Islet of Langerhans (tissue), 1 donor: ENCODE measurements around the gene GGT6.

Source experiments
- FAIRE-seq: peaks from one replicate; lab custom pipeline; 2011; peaks lifted over from hg19 to GRCh38; lab: Jason Lieb, UNC

The GGT6 gene

DNA sequence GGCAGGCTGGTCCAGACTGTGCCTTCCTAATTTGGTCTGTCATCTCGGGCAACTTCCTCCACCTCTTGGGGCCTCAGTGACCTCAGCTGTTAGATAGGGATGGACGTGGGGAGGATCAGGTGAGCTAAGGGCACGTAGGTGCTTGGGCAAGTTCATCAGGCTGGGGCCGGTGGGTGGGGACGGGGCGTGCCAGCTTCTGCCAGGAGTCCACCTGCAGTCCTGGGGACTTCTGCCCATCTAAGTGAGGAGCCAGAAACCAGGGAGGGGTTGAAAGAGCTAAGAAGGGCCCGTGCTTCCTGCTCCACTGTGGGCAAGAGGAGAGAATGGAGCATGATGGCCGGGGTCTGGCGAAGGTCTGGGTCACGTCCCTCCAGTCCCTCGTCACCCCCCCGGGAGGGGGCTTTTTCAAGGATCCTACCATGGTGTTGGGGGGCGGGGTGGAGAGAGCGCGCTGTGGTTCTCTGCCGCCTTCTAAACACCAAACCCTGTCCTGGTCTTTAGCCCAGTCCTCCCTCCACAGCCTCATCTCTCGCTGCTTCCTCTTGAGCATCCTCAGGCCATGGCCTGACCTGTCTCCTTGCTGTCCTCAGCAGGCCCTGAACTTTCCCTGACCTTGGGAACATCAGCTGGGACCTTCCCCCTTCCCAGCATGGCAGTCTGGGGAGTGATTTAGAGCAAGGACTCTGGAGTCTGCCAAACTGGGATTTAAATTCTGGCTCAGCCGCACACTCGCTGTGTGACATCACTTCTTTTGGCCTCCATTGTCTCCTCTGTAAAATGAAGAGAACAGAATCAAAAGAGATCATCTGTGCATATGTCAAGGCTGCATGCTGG lies 40.1 kb downstream of the GGT6 start:
- no peak for FAIRE-seq

DNA sequence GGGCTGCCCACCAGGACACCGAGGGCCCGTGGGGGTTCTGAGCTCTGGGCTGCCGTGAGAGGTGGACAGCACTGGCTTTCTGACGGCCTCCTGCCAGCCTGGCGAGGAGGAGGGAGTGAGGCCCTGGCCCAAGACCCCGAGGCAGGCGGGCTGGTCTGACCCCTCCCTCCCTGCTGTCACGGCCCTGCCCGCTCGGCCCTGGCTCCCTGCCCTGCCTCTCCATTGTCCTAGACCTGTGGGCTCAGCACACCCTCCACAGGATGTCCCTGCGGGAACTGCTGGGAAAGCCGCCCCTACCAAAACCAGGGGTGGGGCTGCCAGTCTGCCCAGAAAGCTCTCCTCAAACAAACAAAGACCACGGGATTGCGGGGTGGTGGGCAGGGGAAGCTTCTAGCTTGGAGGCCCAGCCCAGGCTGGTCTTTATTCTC lies 41.0 kb downstream of the GGT6 start:
- FAIRE-seq, result no peak

DNA sequence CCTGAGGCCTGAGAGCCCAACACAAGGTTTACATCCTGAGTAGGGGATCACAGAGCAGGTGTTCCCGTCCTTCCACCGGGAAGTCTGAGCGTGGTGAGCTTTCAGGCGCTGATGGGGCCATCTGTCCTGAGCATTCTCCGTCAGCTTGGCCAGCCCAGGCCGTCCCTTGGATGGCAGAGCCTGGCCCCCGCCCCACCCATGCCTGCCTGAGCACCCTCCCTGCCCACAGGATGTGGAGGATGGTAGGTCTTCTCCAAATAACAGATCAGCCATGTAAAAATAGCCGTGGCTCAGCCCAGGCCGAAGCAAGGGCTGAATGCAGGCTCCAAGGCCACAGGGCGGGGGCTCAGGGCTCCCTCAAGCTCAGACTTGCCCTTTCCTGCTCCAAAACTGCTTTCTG lies 41.5 kb downstream of the GGT6 start:
- FAIRE-seq, result no peak

DNA sequence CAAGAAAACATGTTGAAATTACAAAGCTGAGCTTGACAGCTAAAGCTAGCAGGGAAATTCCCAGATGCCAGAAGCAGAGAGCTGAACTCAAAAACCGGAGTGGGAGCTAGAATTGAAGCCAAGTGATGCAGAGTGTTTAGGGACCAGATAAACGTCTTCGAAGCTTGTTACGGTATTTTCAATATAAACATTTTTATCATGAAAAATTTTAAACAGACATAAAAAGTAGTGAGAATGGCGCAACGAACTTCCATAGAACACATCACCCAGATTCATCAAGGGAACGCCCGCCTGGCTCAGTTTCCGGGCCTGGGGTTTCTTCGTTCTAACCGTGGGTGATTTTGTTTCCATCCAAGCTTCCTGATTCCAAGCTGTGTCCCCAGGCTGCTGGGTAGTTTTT lies 43.6 kb downstream of the GGT6 start:
- no peak for FAIRE-seq

DNA sequence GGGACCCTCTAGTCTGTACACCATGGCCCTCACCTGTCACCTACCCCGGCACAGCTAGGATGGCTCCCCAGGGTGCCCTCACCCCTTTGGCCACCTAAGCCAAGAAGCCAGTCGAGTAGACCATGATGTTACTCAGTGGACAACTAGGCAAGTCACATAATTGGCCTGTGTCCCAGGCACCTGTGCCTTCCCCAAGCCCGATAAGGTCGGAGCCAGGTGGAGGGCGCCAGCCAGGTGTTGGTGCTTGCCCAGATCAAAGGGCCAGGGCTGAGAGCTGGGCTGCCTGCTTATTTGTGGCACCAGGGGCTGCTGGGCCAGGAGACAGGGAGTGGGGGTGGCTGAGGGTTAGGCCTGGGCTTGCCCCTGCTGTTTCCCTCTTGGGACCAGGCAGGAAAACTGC lies 44.9 kb downstream of the GGT6 start:
- FAIRE-seq, result no peak

DNA sequence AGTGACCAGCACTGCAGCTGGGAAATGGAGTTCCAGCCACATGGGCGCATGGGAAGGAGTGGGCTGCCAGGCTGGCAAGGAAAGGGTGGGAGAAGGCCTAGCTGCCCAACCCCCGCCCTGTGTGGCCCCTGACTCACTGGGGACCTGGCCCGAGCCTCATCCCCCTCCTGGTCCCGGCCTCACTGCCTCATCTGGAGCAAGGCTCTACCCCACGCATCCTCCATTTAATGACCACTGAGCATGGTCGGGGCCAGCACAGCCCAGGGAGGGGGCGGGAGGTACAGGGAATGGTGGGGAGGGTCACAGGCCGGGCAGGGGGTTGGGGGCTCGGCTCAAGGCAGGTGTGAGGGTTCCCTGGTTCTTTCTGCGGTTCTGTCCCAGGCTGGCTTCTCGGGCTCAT lies 45.6 kb downstream of the GGT6 start:
- no peak for FAIRE-seq

DNA sequence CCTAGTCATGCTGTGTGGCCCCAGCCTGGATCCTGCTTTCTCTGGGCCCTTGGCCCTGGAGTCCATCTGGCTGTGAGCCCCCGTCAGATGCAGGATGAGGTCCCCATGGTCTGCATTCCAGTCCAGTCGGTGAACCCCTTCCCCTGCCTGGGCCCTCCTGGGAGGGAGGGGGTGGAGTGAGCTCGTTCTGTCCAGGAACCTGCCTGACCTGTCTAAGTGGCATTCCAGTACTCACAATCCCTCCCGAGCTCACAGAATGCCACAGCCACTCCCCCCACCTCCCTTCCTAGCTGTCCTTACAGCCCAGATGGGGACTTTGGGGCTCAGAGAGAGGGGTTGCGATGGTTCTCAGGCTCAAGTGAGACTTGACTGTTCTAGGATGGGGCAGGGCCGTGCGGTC lies 46.2 kb downstream of the GGT6 start:
- FAIRE-seq, result no peak

DNA sequence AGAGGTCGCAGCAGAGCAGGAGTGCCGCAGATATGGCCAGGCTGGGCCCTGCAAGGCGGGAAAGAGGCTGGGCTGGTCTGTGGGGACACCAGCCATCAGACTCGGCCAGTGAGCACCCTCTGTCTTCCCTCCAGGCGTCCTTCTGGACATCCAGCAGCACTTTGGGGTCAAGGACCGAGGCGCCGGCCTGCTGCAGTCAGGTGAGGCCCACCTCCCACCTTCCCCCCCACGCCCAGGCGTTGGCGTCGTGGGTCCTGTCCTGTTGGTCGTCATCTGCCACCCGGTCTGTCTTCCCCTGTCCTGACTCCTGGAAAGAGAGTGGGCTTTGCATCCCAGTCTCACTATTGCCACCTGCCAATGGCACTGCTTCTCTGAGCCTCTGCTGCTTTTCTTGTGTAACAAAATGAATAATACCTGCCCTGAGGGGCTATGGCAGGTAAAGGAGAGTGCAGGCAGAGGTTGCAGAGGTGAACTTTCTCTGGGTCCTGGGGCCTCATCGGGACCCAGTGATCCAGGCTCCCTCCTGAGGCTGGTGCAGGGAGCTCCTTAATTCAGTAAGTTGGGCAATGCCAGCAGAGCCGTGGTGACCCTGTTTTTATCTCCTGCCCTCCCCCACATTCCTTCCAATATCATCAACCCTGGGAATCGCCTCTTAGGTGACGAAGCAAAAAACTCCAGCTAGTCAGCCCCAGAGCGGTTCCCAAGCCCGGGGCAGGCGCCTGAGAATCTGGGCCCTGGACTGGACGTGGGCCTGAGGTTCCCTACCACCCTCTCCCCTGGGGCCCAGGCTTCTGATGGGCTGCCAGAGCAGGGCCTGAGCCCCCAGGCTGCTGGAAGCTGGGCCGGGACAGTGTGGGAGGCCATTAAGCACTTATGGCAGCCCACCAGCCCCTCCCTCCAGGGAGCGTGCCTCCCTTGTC lies 47.0 kb downstream of the GGT6 start:
- FAIRE-seq, result no peak

DNA sequence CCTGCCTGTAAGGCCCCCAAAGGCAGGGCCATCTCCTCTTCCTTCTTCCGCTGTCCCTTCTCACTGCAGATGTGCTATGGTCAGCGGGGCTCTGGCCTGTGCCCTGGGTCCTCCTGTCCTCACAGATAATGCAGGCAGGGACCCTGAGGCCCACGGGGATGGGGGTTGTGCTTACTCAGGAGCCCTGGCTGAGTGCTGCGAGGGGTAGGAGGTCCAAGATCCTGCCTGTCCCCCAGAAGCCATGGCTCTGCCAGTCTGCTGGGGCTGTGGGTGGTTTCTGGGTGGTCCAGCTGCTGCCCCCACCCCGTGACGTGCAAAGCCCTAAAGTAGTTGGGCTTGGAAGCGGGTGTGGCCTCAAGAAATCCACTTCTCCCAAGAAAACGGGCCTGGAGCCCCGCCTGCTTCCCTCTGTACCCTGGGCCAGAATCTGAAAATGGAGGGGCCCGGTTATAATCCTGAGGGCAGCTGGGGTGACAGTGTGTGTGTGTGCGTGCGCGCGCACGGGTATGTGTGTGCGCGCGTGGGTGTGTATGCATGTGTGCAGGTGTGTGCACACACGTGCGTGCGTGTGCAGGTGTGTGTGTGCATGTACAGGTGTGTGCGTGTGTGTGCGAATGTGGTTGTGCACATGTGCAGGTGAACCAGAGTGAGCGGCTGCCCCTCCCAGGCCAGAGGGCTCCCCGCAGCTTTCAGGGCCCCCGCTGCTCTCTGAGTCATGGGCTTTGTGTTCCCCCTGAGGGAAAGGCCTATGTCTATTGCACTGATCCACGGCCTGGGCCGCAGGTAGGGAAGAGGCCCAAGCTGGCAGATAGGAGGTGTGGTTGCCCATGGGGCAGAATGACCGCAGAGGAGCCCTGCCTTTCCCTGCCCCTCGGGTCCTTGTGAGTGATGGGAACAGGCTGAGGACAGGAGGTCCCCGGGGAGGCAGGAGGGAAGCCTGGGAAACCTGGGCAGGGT lies 47.9 kb downstream of the GGT6 start:
- FAIRE-seq, result no peak

DNA sequence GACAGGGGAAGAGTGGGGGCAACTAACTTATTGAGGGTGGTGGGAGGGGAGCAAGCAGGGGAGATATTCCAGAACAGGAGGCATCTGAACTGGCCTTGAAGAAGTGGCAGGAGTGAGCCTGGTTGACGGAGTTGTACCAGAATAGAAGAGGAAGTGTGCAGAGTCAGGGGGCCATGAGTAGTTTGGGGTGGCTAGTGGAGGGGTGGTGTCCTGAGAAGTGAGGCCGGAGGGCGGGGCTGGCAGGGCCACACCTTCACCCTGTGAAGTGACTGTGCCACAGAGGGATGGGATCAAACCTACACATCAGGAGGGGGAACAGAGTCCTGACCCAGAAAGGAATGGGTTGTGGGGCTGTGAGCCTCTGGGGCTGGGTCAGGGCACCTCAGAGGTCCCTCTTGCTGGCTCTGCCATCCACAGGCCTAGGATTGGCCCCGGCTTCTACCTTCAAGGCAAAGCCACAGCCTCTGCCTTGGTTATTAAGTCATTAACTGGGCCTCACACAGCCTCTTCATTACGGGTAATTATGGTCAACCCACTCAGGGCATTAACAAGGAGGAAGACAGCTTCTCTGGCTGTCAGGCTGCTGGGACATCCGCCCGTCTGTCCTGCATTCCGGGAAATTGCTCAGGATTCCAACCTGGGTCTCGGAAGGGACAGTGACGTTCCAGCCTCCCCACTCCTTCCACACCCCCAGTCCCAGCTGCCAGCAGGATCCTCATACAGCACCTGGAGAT lies 49.0 kb downstream of the GGT6 start:
- FAIRE-seq, result no peak

DNA sequence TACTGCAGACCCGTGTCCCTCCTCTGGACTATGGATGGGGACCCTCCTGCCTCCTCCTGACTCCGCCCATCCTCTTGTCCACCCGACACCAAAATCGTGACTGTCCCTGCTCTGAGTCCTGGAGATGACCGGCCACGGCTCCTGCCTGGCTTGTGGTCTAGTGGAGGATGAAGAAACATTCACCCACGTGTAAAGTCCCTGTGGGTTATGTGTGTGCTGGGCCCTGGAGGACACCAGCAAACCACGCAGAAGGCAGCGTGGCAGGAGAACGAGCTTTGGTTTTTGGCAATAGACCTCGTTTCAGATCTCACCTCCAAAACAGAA lies 49.8 kb downstream of the GGT6 start:
- no peak for FAIRE-seq

DNA sequence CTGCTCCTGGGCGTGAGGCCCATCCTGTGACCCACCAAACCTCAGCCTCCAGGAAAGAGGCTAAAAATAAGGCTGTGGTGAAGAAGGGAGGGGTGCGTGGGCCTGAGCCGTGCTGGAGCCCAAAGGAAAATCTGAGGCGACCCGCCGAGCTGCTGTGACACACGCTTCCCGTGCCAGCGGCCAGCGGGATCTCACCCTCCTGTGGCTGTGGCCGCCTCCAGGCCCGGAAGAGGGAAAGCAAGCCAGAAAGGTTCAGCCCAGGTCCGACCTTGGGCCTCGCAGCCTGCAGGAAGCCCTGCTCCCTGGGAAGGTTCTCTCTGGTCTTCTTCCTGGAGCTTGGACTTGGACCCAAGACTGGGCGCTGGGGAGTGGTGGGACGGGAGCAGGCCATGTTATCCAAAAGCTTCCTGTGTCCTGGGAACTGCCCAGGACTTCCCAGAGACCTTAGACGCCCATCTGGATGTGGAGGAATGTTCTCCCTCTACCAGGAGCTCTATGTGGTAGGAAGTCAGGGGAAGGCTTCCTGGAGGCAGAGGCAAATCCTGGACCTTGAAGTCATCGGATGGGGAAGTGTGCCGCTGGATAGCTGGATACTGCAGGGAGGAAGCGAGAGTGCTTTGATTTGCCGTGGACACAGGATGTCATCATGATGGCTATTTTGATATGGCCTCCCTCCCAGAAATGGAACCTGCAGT lies 50.3 kb downstream of the GGT6 start:
- FAIRE-seq, result no peak

DNA sequence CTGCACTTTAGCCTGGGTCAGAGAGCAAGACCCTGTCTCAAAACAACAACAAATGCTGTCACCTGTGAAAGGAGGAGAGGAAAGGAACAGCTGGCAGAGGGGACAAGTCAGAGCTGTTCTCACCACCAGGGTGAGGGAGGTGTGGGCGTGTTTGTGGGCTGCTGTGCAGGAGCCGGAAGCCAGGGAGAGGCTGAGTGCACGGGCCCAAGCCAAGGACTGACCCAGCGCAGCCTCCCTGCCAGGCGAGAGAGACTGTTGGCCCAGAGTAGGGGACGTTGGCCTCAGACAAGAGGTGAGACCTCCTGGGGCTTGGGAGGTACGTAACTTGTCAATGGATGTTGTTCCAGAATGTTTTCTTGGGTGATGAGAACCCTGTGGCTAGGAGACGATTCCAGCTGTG lies 51.0 kb downstream of the GGT6 start:
- no peak for FAIRE-seq

DNA sequence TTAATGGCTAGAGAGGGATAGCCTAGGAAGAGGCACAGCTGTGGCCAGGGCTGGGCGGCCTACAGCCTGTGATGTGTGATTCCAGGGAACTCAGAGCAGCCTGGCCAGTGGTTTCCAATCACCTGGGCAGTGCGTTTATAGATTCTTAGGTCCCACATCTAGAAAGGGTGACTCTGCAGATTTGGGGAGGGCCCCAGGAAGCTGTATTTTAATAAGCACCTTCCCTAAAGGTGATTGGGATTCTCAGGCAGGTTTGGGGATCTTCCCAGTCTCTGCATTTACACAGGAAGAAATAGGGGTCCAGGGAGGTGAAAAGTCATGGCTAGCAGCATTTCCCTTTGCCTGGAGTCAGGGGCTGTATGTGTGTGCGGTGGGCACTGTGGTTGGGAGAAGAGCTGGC lies 52.2 kb downstream of the GGT6 start:
- FAIRE-seq, result no peak

DNA sequence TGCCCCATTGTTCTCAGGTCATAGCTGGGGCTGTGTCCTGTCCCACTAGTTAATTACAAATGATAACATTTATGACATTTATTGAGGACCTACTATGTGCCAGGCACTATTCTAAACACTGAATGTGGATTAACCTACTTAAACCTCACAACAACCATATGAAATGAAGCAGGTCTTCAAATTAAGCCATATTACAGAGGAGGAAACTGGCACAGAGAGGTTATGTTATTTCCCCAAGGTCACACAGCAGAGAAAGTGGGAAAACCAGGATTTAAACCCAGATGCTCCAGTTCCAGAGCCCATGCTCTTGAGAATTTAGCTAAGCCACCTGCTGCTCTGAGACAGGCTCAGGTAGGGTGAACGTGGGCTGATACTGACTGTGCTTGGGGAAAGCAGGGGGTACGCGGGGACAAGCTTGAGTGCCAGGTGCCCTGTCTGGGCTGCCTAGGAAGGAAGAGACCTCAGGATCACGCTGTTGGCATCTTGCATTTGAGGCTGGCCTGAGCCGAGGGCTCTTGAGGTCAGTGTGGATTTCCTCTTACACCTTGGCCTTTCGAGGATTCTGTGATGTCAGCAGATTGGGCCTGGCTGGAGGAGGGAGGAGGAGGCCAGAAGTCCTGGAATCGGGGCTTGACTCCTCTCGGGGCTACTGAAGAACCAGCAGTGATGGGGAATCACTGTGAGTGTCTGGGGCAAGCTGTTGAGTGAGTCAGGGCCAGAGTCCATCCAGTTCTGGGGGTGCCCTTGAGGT lies 52.8 kb downstream of the GGT6 start:
- FAIRE-seq, result no peak
